GM19025 (cell line): ENCODE results near the gene TIGD4.

Source experiments
- ATAC-seq: cut with Tn5 transposase; IDR thresholded peaks from one replicate; pipeline ENCODE4 v1.9.1; 2021; ENCODE audit warnings: mild to moderate bottlenecking, low read depth, moderate library complexity; ENCODE audit not compliant: unreplicated experiment

Gene TIGD4

GRCh38 chr4:152727784-152728183, 51.7 kb downstream of the TIGD4 start:
- ATAC-seq = no peak

- no peak for ATAC-seq
Observed at GRCh38 chr4:152724494-152724893, 55.0 kb downstream of the TIGD4 start.

GRCh38 chr4:152723236-152723635, 56.3 kb downstream of the TIGD4 start:
- ATAC-seq = no peak

GRCh38 chr4:152719801-152720556, 59.6 kb downstream of the TIGD4 start:
- ATAC-seq = no peak
